Medulla oblongata (tissue), 1 donor: Measurements from ENCODE around the gene CD52.

ENCODE experiments used
- DNase-seq: peaks from one replicate; pipeline ENCODE4 v3.0.0-alpha.2; 2015; ENCODE audit errors: extremely low spot score

The CD52 gene

GRCh38 chr1:26354972-26355371, 37.2 kb downstream of the CD52 start:
- DNase-seq: no peak

- no peak for DNase-seq
Measured at GRCh38 chr1:26356106-26356505, 38.3 kb downstream of the CD52 start.

GRCh38 chr1:26357121-26357602, 39.4 kb downstream of the CD52 start:
- no peak for DNase-seq

- DNase-seq: no peak
Measured at GRCh38 chr1:26358411-26359384, 40.9 kb downstream of the CD52 start.

GRCh38 chr1:26359981-26360806, 42.4 kb downstream of the CD52 start:
- DNase-seq: no peak

GRCh38 chr1:26360807-26361604, 43.2 kb downstream of the CD52 start:
- DNase-seq: no peak

- DNase-seq: no peak
Measured at GRCh38 chr1:26361605-26362122, 43.9 kb downstream of the CD52 start.

GRCh38 chr1:26362331-26362730, 44.6 kb downstream of the CD52 start:
- DNase-seq: no peak

GRCh38 chr1:26363549-26364448, 46.0 kb downstream of the CD52 start:
- DNase-seq: peak; percentile 58

- no peak for DNase-seq
Measured at GRCh38 chr1:26364956-26365355, 47.2 kb downstream of the CD52 start.

- DNase-seq: no peak
Measured at GRCh38 chr1:26367441-26367840, 49.7 kb downstream of the CD52 start.

GRCh38 chr1:26368006-26368405, 50.2 kb downstream of the CD52 start:
- no peak for DNase-seq

- no peak for DNase-seq
Measured at GRCh38 chr1:26368486-26368885, 50.7 kb downstream of the CD52 start.
